Endothelial cell (in vitro differentiated cells): ENCODE measurements around the gene ASB7. TPM values are rescaled to one million over a fixed set of nuclear protein-coding genes. Genes with fewer than 3 reads are reported as not detected.
A peak's percentile ranks its signal among the peaks of the same experiment; 100 is the strongest.

ENCODE experiments used
- DNase-seq: peaks from one replicate; pipeline ENCODE4 v3.0.0; 2021; ENCODE audit warnings: low spot score
- H3K27ac Mint-ChIP-seq: one replicate; pipeline ENCODE4 v1.8.0; 2021; ENCODE audit warnings: mixed read lengths, inconsistent platforms; ENCODE audit not compliant: unreplicated experiment
- H3K27me3 Mint-ChIP-seq: one replicate; pipeline ENCODE4 v1.8.0; 2021; ENCODE audit warnings: mild to moderate bottlenecking, moderate library complexity, mixed read lengths, inconsistent platforms; ENCODE audit not compliant: unreplicated experiment
- H3K36me3 Mint-ChIP-seq: one replicate; pipeline ENCODE4 v1.8.0; 2021; ENCODE audit warnings: mild to moderate bottlenecking, low read depth, mixed read lengths, inconsistent platforms; ENCODE audit not compliant: unreplicated experiment
- H3K4me1 Mint-ChIP-seq: one replicate; pipeline ENCODE4 v1.8.0; 2021; ENCODE audit warnings: mild to moderate bottlenecking, mixed read lengths, inconsistent platforms; ENCODE audit not compliant: unreplicated experiment
- H3K4me3 Mint-ChIP-seq: one replicate; pipeline ENCODE4 v1.8.0; 2021; ENCODE audit warnings: mild to moderate bottlenecking, mixed read lengths, inconsistent platforms; ENCODE audit not compliant: unreplicated experiment
- H3K9me3 Mint-ChIP-seq: one replicate; pipeline ENCODE4 v1.8.0; 2021; ENCODE audit warnings: mixed read lengths, inconsistent platforms; ENCODE audit not compliant: unreplicated experiment
- total RNA-seq: library from RNA; stranded (reverse); fragmentation: NEBNext Ultra II Directional; extraction: Animal tissue kit (Norgen Biotek cat#: 25700); gene quantifications from one replicate; pipeline ENCODE4 v1.2.1, GENCODE V29; 2021; ENCODE audit not compliant: unreplicated experiment
- TF ChIP-seq, protein P1 (sequence below): fragments of 200-600 bp; sonication (generic); IDR thresholded peaks from one replicate; pipeline ENCODE4 v1.5.0; 2021; ENCODE audit warnings: antibody characterized with exemption; ENCODE audit not compliant: unreplicated experiment

Gene ASB7
- total RNA-seq, 1 donor from 2014 or later: 16.2 TPM

DNA sequence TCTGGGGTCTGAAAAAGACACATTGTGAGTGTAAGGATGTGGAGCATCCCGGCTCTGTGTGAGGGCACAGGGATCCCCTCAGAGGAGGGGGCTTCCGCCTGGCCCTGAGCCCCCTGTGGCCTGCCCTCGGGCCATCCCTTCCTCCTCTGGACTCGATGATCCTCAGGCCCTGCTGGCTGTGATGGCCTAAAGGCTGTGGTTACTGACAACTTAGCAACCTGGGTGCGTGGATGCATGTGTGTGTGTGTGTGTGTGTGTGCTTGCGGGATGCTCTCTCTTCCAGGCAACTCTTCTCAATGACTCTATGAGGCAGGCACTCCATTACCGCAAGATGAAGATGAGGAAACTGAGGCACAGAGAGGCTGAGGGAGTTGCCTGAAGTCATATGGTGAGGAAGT, 66.0 kb downstream of the ASB7 start:
- no peak overlapping the region for H3K27ac Mint-ChIP-seq
- no peak overlapping the region for H3K4me3 Mint-ChIP-seq

GRCh38 chr15:100669260-100669659, 66.9 kb downstream of the ASB7 start:
- Mint-ChIP-seq H3K4me1 (peaks cover 10% of the 10 kb centered on the region), H3K4me3 (no peak overlapping the region), H3K9me3 (no peaks in the 10 kb centered on the region), H3K27ac (no peak overlapping the region), H3K36me3 (no peaks in the 10 kb centered on the region), H3K27me3 (peaks cover 6% of the 10 kb centered on the region)
- DNase-seq: no peak
- TF ChIP-seq, protein P1, sequence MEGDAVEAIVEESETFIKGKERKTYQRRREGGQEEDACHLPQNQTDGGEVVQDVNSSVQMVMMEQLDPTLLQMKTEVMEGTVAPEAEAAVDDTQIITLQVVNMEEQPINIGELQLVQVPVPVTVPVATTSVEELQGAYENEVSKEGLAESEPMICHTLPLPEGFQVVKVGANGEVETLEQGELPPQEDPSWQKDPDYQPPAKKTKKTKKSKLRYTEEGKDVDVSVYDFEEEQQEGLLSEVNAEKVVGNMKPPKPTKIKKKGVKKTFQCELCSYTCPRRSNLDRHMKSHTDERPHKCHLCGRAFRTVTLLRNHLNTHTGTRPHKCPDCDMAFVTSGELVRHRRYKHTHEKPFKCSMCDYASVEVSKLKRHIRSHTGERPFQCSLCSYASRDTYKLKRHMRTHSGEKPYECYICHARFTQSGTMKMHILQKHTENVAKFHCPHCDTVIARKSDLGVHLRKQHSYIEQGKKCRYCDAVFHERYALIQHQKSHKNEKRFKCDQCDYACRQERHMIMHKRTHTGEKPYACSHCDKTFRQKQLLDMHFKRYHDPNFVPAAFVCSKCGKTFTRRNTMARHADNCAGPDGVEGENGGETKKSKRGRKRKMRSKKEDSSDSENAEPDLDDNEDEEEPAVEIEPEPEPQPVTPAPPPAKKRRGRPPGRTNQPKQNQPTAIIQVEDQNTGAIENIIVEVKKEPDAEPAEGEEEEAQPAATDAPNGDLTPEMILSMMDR: no peak

More for the DNA sequence above, 66.0 kb downstream of the ASB7 start:
- H3K4me1 Mint-ChIP-seq: peaks cover 19% of the 10 kb centered on the region
- TF ChIP-seq, protein P1: no peak
- peaks cover 6% of the 10 kb centered on the region for H3K27me3 Mint-ChIP-seq
- no peak for DNase-seq
- H3K36me3 Mint-ChIP-seq: no peaks in the 10 kb centered on the region
- H3K9me3 Mint-ChIP-seq: no peaks in the 10 kb centered on the region

DNA sequence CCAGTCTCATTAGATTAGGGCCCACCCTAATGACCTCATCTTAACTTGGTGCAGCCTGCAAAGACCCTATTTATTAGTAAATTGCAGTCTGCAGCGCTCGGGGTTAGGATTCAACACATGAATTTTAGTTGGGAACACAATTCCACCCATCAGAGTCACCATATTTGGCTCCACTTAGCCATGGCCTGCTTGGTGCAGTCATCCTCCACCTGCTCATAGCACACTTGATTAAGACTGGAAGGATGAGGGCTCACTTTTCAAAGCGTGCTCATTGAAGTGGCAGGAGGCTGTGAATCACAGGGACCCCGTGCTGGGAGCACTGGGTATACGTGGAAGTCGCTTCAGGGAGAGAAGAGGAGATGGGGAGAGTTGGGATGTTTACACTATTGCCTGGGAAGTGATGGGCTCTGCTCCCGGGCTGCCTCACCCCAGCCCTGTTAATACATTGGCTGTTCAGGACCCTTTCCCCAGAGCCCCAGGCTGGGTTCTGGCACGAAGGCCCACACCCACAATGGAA, 68.2 kb downstream of the ASB7 start:
- Mint-ChIP-seq H3K27me3 (peaks cover 6% of the 10 kb centered on the region), H3K27ac (no peak overlapping the region), H3K4me3 (no peak overlapping the region), H3K36me3 (no peaks in the 10 kb centered on the region), H3K4me1 (peaks cover 7% of the 10 kb centered on the region), H3K9me3 (no peaks in the 10 kb centered on the region)
- no peak for DNase-seq
- TF ChIP-seq, protein P1: no peak

DNA sequence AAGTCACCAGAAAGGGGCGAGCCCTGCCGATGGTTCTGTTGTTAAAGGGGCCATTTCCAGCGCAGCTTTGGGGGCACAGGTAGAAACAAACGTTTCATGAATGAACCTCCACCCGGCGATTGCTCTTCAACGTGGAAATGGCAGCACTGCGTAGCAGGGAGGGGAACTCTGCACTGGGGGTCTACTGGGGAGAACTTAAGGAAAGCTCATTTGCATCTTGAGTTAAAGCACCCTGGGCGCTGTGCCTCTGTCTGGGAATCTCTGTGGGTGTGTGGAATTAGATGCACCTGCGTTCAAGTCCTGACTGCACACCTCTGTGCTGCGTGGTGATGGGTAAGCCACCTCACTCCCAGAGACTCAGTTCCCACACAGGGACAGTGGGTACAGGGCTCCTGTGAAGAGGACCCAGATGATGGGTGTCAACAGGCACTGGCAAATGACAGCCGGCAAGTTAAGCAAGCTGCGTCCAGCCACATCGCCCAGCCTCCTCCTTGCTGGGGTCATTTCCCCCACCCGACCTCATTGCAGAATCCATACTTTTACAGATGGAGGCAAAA, 68.8 kb downstream of the ASB7 start:
- DNase-seq: no peak
- Mint-ChIP-seq H3K36me3 (no peaks in the 10 kb centered on the region), H3K27me3 (peaks cover 6% of the 10 kb centered on the region), H3K4me1 (peaks cover 7% of the 10 kb centered on the region), H3K9me3 (no peaks in the 10 kb centered on the region), H3K27ac (no peak overlapping the region), H3K4me3 (no peak overlapping the region)
- TF ChIP-seq, protein P1: no peak

DNA sequence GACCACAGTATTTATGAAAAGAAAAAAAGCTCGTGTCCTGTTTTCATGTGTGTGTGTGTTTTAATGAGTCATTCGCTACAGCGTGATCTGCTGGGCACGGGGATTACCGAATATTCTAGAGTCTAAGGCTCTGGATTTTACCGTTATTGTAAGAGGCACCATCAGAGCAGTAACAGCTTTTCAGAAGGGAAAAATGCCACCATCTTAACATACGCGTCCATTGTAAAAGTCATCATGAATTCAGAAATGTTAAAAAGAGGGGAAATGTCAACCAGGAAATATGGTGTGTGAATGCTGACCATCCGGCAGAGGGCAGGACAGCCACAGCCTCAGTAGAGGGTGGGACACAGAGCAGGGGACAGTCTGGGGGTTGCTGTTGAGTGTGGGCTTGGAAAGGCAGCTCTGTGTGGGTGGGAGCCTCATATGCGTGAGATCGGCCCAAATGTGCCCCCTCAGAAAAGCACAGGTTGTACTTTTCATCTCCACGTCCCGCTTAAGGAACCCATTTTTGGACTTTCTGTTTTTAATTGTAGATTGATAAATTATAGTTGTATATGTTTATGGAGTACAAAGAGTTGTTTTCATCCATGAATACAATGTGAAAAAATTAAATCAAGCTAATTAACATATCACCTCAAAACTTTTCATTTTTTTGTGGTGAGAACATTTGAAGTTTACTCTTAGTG, 69.6 kb downstream of the ASB7 start:
- TF ChIP-seq, protein P1: peak; percentile 38
- H3K36me3 Mint-ChIP-seq: no peaks in the 10 kb centered on the region
- no peak overlapping the region for H3K27ac Mint-ChIP-seq
- H3K9me3 Mint-ChIP-seq: no peaks in the 10 kb centered on the region
- H3K27me3 Mint-ChIP-seq: peaks cover 6% of the 10 kb centered on the region
- no peak overlapping the region for H3K4me3 Mint-ChIP-seq
- H3K4me1 Mint-ChIP-seq: peaks cover 7% of the 10 kb centered on the region
- DNase-seq: peak; percentile 44
